HepG2 (cell line): ENCODE measurements around the gene TNFRSF9. TPM values are rescaled to one million over a fixed set of nuclear protein-coding genes. Genes with fewer than 3 reads are reported as not detected.

Experiments used
- ATF1 ChIP-seq: IDR thresholded peaks from 2 replicates; pipeline ENCODE4 v1.6.1; 2016; ENCODE audit warnings: mild to moderate bottlenecking, control low read depth
- GABPB1 ChIP-seq: IDR thresholded peaks from 2 replicates; pipeline ENCODE4 v1.6.1; 2016; ENCODE audit warnings: mild to moderate bottlenecking, missing genetic modification reagents, moderate library complexity, missing compliant biosample characterization
- HOXA3 ChIP-seq: sonication (generic); formaldehyde crosslinking; IDR thresholded peaks from 2 replicates; pipeline ENCODE4 v1.5.0; 2020; ENCODE audit warnings: missing genetic modification reagents
- KLF9 ChIP-seq: IDR thresholded peaks from 2 replicates; pipeline ENCODE4 v1.6.1; 2016; ENCODE audit warnings: low read depth
- MIER3 ChIP-seq: IDR thresholded peaks from 2 replicates; pipeline ENCODE4 v1.6.1; 2016; ENCODE audit warnings: missing compliant biosample characterization, borderline replicate concordance
- NR2F2 ChIP-seq: IDR thresholded peaks from 2 replicates; pipeline ENCODE4 v1.6.1; 2012; ENCODE audit warnings: low read depth, inconsistent platforms, borderline replicate concordance
- PAXIP1 ChIP-seq: sonication (generic); formaldehyde crosslinking; conservative IDR thresholded peaks from 2 replicates; pipeline ENCODE4 v1.4.0; 2020; ENCODE audit warnings: mild to moderate bottlenecking, missing genetic modification reagents, moderate library complexity
- SKI ChIP-seq: fragments of 450-650 bp; IDR thresholded peaks from one replicate; pipeline ENCODE4 v1.6.1; 2018; ENCODE audit warnings: mild to moderate bottlenecking; ENCODE audit not compliant: partially characterized antibody
- SNAI1 ChIP-seq: sonication (generic); formaldehyde crosslinking; IDR thresholded peaks from 2 replicates; pipeline ENCODE4 v1.5.0; 2020; ENCODE audit warnings: mild to moderate bottlenecking, missing genetic modification reagents, borderline replicate concordance
- SPEN ChIP-seq: sonication (generic); formaldehyde crosslinking; IDR thresholded peaks from 2 replicates; pipeline ENCODE4 v1.5.1; 2020; ENCODE audit warnings: low read depth, mild to moderate bottlenecking, missing genetic modification reagents
- STAT5B ChIP-seq: sonication (generic); formaldehyde crosslinking; IDR thresholded peaks from 2 replicates; pipeline ENCODE4 v1.4.0; 2020; ENCODE audit warnings: missing genetic modification reagents
- ZNF317 ChIP-seq: sonication (generic); formaldehyde crosslinking; IDR thresholded peaks from 2 replicates; pipeline ENCODE4 v1.5.0; 2020; ENCODE audit warnings: mild to moderate bottlenecking, missing genetic modification reagents
- ZNF562 ChIP-seq: sonication (generic); formaldehyde crosslinking; IDR thresholded peaks from 2 replicates; pipeline ENCODE4 v1.8.0; 2022; ENCODE audit warnings: missing genetic modification reagents, borderline replicate concordance
- polyA plus RNA-seq, 8 experiments: library from polyadenylated mRNA; depleted of rRNA in 3 of 8; stranded (reverse) in 7 of 8; unstranded in 1 of 8; fragments of >200 nt; fragmentation: Illumina TruSeq in 4 of 8; extraction: Trizol in 4 of 8; gene quantifications; 2 replicates each; pipeline versions ENCODE4 v1.2.1 to v1.2.3, GENCODE V29; 2011 to 2016; ENCODE audit warnings: low read depth in 4 of 8, missing spikeins in 1 of 8, mixed read lengths in 1 of 8; ENCODE audit not compliant: insufficient read depth in 1 of 8
- total RNA-seq, 5 experiments: library from RNA; depleted of rRNA; stranded (reverse); fragments of >200 nt; fragmentation: Illumina TruSeq; extraction: Trizol; gene quantifications; 2 replicates each; pipeline ENCODE4 v1.2.3, GENCODE V29; 2016; ENCODE audit warnings: low read depth in 1 of 5
- TF ChIP-seq, protein P1 (sequence below): sonication (generic); formaldehyde crosslinking; IDR thresholded peaks from 2 replicates; pipeline ENCODE4 v1.4.0; 2020; ENCODE audit warnings: mild to moderate bottlenecking, missing genetic modification reagents
- TF ChIP-seq, protein P2 (sequence below): sonication (generic); formaldehyde crosslinking; IDR thresholded peaks from 2 replicates; pipeline ENCODE4 v1.5.0; 2020; ENCODE audit warnings: mild to moderate bottlenecking, missing genetic modification reagents
- TF ChIP-seq, protein P3 (sequence below): sonication (generic); formaldehyde crosslinking; IDR thresholded peaks from 2 replicates; pipeline ENCODE4 v1.9.0; 2022; ENCODE audit warnings: low read depth, missing genetic modification reagents
- TF ChIP-seq, protein P4 (sequence below): sonication (generic); formaldehyde crosslinking; IDR thresholded peaks from 2 replicates; pipeline ENCODE4 v1.4.0; 2020; ENCODE audit warnings: mild to moderate bottlenecking, low read depth, missing genetic modification reagents

TNFRSF9 gene
- total and polyA plus RNA-seq, 2 of the 13 experiments (the other 11 are each of a cell fraction or from before 2014, with no cell fraction given): 0.07 TPM; not detected in 1

DNA sequence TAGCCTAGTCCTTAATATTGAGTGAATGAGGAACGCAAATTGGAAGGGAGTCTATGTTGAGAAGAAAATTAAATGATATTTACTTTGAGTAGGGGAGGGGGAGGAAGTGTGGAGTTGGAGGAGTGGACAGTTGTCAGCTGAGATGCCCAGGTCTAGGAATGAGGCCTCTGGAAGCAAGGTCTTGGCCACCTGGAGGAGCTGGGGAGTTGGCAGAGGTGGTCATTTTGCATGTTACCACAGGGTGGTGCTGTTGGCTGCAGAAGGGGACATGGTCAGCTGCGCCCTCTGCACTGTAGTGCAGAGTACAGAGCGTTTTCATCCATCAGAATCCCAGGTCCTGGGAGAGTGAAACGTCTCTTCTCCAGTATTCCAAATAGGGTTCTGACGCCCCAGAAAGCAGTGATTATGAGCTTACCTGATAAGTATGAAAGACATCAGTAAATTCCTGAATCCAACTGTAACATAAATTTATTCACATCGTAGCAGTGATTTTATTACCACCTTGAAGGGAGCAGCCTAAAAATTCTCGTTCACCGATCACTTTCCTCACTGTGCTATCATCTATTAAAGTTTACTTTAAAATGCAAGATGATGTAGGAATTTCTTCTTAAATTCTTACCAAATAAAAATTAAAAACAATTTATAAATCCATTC is 34.7 kb upstream of the TNFRSF9 start (continued):
- TF ChIP-seq, protein P1, sequence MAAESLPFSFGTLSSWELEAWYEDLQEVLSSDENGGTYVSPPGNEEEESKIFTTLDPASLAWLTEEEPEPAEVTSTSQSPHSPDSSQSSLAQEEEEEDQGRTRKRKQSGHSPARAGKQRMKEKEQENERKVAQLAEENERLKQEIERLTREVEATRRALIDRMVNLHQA: no peak
- TF ChIP-seq KLF9 (CRISPR knock-in tag): no peak; the same call in 1 of the 2 replicates
- TF ChIP-seq, protein P2, sequence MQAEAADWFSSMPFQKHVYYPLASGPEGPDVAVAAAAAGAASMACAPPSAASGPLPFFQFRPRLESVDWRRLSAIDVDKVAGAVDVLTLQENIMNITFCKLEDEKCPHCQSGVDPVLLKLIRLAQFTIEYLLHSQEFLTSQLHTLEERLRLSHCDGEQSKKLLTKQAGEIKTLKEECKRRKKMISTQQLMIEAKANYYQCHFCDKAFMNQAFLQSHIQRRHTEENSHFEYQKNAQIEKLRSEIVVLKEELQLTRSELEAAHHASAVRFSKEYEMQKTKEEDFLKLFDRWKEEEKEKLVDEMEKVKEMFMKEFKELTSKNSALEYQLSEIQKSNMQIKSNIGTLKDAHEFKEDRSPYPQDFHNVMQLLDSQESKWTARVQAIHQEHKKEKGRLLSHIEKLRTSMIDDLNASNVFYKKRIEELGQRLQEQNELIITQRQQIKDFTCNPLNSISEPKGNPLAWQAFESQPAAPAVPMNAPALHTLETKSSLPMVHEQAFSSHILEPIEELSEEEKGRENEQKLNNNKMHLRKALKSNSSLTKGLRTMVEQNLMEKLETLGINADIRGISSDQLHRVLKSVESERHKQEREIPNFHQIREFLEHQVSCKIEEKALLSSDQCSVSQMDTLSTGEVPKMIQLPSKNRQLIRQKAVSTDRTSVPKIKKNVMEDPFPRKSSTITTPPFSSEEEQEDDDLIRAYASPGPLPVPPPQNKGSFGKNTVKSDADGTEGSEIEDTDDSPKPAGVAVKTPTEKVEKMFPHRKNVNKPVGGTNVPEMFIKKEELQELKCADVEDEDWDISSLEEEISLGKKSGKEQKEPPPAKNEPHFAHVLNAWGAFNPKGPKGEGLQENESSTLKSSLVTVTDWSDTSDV (CRISPR knock-in tag): no peak
- TF ChIP-seq, protein P3, sequence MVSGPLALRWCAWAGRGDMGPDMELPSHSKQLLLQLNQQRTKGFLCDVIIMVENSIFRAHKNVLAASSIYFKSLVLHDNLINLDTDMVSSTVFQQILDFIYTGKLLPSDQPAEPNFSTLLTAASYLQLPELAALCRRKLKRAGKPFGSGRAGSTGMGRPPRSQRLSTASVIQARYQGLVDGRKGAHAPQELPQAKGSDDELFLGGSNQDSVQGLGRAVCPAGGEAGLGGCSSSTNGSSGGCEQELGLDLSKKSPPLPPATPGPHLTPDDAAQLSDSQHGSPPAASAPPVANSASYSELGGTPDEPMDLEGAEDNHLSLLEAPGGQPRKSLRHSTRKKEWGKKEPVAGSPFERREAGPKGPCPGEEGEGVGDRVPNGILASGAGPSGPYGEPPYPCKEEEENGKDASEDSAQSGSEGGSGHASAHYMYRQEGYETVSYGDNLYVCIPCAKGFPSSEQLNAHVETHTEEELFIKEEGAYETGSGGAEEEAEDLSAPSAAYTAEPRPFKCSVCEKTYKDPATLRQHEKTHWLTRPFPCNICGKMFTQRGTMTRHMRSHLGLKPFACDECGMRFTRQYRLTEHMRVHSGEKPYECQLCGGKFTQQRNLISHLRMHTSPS (CRISPR knock-in tag): no peak
- peak; percentile 37; the same call in 1 of the 2 replicates for TF ChIP-seq SPEN
- TF ChIP-seq PAXIP1 (CRISPR knock-in tag): 0 out of 2 replicates have a peak, but pooled peaks have one; percentile 41
- TF ChIP-seq STAT5B: no peak
- TF ChIP-seq, protein P4, sequence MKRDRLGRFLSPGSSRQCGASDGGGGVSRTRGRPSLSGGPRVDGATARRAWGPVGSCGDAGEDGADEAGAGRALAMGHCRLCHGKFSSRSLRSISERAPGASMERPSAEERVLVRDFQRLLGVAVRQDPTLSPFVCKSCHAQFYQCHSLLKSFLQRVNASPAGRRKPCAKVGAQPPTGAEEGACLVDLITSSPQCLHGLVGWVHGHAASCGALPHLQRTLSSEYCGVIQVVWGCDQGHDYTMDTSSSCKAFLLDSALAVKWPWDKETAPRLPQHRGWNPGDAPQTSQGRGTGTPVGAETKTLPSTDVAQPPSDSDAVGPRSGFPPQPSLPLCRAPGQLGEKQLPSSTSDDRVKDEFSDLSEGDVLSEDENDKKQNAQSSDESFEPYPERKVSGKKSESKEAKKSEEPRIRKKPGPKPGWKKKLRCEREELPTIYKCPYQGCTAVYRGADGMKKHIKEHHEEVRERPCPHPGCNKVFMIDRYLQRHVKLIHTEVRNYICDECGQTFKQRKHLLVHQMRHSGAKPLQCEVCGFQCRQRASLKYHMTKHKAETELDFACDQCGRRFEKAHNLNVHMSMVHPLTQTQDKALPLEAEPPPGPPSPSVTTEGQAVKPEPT (CRISPR knock-in tag): no peak
- TF ChIP-seq MIER3: peak; percentile 61; the same call in 1 of the 2 replicates
- TF ChIP-seq NR2F2: no peak
- no peak for TF ChIP-seq ATF1 (CRISPR knock-in tag)
- no peak for TF ChIP-seq ZNF562 (CRISPR knock-in tag)
- TF ChIP-seq SNAI1: no peak
- no peak for TF ChIP-seq GABPB1 (CRISPR knock-in tag)
- TF ChIP-seq HOXA3 (CRISPR knock-in tag): peak; percentile 57
- no peak for TF ChIP-seq ZNF317 (CRISPR knock-in tag)
- TF ChIP-seq SKI: no peak
